GM10847 (cell line): ENCODE data around the gene KPRP.

ENCODE experiments used
- POLR2A ChIP-seq: IDR thresholded peaks from 2 replicates; pipeline ENCODE4 v1.6.1; 2011; ENCODE audit not compliant: insufficient read length; ENCODE audit errors: extremely low read depth

The KPRP gene

DNA sequence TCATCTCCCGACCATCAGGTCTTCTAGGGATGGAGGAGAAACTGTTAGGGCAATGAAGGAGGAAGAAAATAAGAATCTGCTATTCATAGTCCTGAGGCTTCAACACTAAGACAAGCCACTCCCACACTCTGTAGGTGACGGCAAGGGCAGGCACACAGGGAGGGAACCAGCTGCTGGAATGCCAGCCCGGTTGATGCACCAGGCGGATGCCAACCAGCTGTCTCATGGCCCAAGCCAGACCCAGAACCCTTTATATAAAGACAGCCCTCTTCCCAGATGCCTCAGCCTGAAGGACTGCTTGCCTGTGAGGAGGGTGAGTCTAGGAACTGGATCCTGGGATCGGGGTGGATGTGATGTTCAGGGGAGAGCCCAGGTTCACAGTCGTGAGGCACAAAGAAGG, at the start of gene KPRP:
Gene KPRP, plus strand, starts transcription at position 279 of the 400 bp plus-strand sequence. CDS start 1,564 bp downstream, outside the sequence.
- TF ChIP-seq POLR2A, result no peak

- no peak for TF ChIP-seq POLR2A
These were observed 39.6 kb upstream of the KPRP start for GRCh38 chr1:152718238-152718637.

- TF ChIP-seq POLR2A, result no peak
These were observed 32.6 kb upstream of the KPRP start for GRCh38 chr1:152725261-152725660.

- no peak for TF ChIP-seq POLR2A
These were observed 28.8 kb upstream of the KPRP start for GRCh38 chr1:152728986-152729385.

GRCh38 chr1:152735648-152736047, 22.2 kb upstream of the KPRP start:
- TF ChIP-seq POLR2A, result no peak

GRCh38 chr1:152737997-152738396, 19.8 kb upstream of the KPRP start:
- TF ChIP-seq POLR2A, result no peak

GRCh38 chr1:152739841-152740240, 18.0 kb upstream of the KPRP start:
- no peak for TF ChIP-seq POLR2A

- TF ChIP-seq POLR2A, result no peak
These were observed 16.2 kb upstream of the KPRP start for GRCh38 chr1:152741656-152742055.

DNA sequence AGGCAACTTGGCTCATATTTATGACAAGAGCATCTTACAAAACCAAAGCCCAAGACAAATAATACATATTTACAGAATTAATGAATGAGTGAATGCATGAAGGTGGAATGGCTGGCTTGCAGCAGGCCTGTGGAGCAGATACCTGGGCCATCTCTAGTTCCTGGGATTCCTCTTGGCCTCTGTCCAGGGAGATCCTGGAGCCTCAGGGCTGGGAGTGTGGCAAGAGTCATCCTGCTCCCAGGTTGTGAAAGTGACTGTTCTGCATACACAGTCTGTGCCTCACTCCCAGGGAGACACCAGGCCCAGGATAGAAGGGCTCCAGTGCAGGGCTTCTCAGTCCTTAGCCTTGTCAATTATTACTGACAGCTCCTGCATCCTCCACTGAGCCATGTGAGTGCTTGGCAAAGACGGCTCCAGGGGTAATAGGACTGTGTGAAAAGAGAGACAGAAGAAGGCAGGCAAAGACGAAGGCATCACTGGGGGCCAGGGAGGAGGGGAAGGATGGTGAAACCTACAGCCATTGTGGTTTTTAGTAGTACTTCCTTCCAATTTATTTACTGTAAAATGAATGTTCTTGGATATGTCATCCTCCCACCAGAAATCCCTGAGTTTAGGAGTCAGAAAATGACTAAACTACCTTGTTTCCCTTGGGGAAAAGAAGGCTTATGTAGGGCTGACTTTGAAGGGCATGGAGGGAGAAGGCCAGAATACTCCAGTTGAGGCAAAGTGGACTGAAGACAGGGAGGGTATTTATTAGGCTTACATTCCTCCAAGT, 14.3 kb upstream of the KPRP start:
- TF ChIP-seq POLR2A, result no peak

DNA sequence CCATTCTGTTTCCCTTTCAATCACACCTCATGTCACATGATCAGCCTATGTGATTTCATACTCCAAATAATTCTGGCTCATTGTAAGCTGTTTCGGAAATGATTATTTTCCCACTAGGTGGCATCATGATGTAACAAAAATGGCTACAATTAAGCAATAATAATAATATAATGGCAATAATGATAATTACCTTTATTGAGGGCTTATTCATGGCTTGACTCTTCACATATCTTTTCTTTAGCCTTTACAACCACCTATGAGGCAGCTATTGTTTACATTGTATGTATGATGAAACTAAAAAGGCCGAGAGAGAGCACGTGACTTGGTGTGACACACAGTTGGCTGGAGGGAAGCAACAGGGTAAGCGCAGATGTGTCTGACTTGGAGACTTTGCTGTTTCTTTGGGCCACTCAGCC, 12.5 kb upstream of the KPRP start:
- TF ChIP-seq POLR2A, result no peak

- no peak for TF ChIP-seq POLR2A
These were observed 11.9 kb upstream of the KPRP start for GRCh38 chr1:152745765-152746444.

GRCh38 chr1:152747831-152748230, 10.0 kb upstream of the KPRP start:
- TF ChIP-seq POLR2A, result no peak

GRCh38 chr1:152752225-152752624, 5.6 kb upstream of the KPRP start:
- TF ChIP-seq POLR2A, result no peak

DNA sequence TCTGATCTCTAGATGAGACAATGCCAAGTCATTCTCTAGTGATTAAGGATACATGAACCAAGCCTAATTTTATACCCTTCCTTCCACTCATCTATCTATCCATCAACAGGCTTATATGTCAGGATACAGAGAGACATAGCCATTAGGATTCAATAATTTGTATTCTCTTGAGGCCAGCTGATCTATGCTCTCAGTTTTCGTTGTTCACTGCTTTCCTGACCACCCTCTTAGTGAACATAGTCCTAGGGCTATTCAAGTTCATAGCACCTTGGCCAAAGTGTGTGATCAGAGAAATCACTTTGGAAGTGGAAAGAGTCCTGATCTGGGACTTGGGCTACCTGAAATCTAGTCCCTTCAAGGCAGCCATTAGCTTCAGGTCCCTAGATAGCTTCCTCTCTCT, 4.2 kb upstream of the KPRP start:
- no peak for TF ChIP-seq POLR2A

DNA sequence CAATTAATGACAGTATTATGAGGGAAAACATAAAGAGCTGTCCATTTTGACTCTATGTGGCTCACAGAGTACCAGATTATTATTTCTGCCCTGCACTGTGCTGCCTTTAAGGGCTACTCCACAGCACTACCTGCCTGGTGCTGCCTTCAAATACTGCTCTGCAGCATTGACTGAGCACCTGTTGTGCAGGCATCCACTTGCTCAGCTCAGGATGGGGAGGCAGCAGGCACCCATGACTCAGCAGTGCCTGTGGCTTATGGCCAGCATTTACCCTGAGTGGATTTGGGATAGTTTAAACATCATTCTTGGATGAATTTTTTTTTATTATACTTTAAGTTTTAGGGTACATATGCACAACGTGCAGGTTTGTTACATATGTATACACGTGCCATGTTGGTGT, 953 bp upstream of the KPRP start:
- no peak for TF ChIP-seq POLR2A

GRCh38 chr1:152758636-152759035, 811 bp downstream of the KPRP start:
- TF ChIP-seq POLR2A, result no peak

- no peak for TF ChIP-seq POLR2A
These were observed 1.8 kb downstream of the KPRP start for GRCh38 chr1:152759453-152760173.
